PFSK-1 (cell line): Measurements from ENCODE around the gene ATG7.

Experiments used
- POLR2AphosphoS5 ChIP-seq: IDR thresholded peaks from 2 replicates; pipeline ENCODE4 v1.6.1; 2012; ENCODE audit warnings: low read depth, mild to moderate bottlenecking, control low read depth, low read length, moderate library complexity
- REST ChIP-seq, 2 experiments: IDR thresholded peaks; 2 replicates each; pipeline versions ENCODE4 v1.6.1 to v1.8.0; 2011 to 2012; ENCODE audit warnings: low read depth in 2 of 2, low read length in 2 of 2, control low read depth in 1 of 2, inconsistent platforms in 1 of 2, mild to moderate bottlenecking in 1 of 2, moderate library complexity in 1 of 2; ENCODE audit not compliant: insufficient read depth in 1 of 2

- TF ChIP-seq REST (IDR thresholded peaks at IDR 0.05; ENCODE audit: insufficient read depth in 1 of 2, low read depth in 2 of 2, low read length in 2 of 2) (no peak), POLR2AphosphoS5 (no peak)
These were observed 278.8 kb downstream of the ATG7 start for GRCh38 chr3:11551036-11551435.
